ENCODE data around the gene HK1.
"Not testable (repeated sequence)": the region's sequence is repeated elsewhere in the genome, so short reads cannot be mapped to it uniquely, and the experiment has no call there.

The HK1 gene

DNA sequence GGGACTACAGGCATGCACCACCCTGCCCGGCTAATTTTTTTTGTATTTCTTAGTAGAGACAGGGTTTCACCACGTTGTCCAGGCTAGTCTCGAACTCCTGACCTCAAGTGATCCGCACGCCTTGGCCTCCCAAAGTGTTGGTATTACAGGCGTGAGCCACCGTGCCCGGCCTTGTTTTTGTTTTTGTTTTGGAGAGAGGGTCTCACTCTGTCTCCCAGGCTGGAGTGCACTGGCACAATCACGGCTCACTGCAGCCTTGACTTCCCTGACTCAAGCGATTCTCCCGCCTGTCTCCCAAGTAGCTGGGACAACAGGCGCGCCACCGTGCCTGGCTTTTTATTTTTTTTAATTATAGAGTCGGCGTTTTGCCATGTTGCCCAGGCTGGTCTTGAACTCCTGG lies 172.1 kb downstream of the HK1 start:
- not testable (repeated sequence) for DNase-seq; H3K36me3 Mint-ChIP-seq; ATAC-seq (replicated peaks); H3K27ac Mint-ChIP-seq; H3K9me3 Mint-ChIP-seq; H3K4me3 Mint-ChIP-seq
- H3K27me3 Mint-ChIP-seq, result peaks cover 28 to 44% of the 10 kb centered on the region in 2 donors
- H3K4me1 Mint-ChIP-seq, result peaks cover 7 to 10% of the 10 kb centered on the region in 2 donors

DNA sequence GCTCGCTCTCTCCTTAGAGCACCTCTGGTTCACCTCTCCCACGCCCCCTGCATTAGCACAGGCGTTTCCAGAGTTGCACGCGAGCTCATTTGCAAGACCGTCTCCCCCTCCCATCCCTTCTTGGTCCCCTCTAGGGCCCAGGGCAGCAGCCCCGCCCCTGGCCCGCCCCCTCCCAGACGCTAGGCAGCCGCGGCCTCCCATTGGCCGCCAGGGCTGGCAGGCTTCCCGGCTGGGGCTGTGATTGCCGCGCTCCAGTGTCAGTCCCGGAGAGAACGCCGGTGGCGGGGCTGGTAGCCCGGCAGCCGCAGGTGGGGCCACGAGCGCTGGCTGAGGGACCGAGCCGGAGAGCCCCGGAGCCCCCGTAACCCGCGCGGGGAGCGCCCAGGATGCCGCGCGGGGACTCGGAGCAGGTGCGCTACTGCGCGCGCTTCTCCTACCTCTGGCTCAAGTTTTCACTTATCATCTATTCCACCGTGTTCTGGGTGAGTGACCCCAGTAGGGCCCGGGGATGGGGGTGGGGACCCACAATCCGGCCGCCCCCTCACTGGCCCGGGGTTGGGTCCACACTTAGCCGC lies 173.0 kb downstream of the HK1 start, which contains the start of gene TSPAN15:
TSPAN15 (plus strand) TSS at position 257 of the 575 bp plus-strand sequence; CDS start at position 387, 130 bp downstream.
- H3K4me3 Mint-ChIP-seq, result peak within 1 kb of the TSS; percentile 82 to 92
- peaks cover 0 to 1% of the 10 kb centered on the region in 2 donors for H3K36me3 Mint-ChIP-seq
- H3K27me3 Mint-ChIP-seq, result peaks cover 25 to 48% of the 10 kb centered on the region in 2 donors
- H3K27ac Mint-ChIP-seq, result peak within 1 kb of the TSS; percentile 53
- DNase-seq (peak; percentile 62), ATAC-seq (replicated peaks) (peak; percentile 92 to 94)
- H3K4me1 Mint-ChIP-seq, result peaks cover 7 to 10% of the 10 kb centered on the region in 2 donors
- no peaks in the 10 kb centered on the region for H3K9me3 Mint-ChIP-seq
